ENCODE results near the gene RIPOR2. TPM values are rescaled to one million over a fixed set of nuclear protein-coding genes. Genes with fewer than 3 reads are reported as not detected.

Gene RIPOR2
- total RNA-seq, 1 experiment from 2014 or later: 5.0 TPM

GRCh38 chr6:24768361-24768760 is 167.4 kb downstream of the RIPOR2 start:
- H4K5ac ChIP-seq (ENCODE audit: insufficient read length, low read depth, low read length): no peak overlapping the region
- H2BK5ac ChIP-seq (ENCODE audit: insufficient read length, low read length): no peak overlapping the region
- H3K4ac ChIP-seq (ENCODE audit: low read depth, low read length): no peak overlapping the region
- Mint-ChIP-seq H3K27ac (no peak overlapping the region), H3K4me1 (no peaks in the 10 kb centered on the region), H3K36me3 (ENCODE audit: insufficient read depth in 1 of 3, low read depth in 3 of 3) (no peaks in the 10 kb centered on the region), H3K27me3 (ENCODE audit: low read depth) (no peaks in the 10 kb centered on the region), H3K9me3 (no peaks in the 10 kb centered on the region), H3K4me3 (no peak overlapping the region)
- no peak for TF ChIP-seq CTCF (conservative IDR thresholded peaks at IDR 0.05)
- no peaks in the 10 kb centered on the region for H3K27me3 ChIP-seq (ENCODE audit: insufficient read depth, low read length)
- H3T11ph ChIP-seq (ENCODE audit: low read length): no peak overlapping the region
- no peak overlapping the region for H3K14ac ChIP-seq (ENCODE audit: insufficient read depth, low read length)
- no peaks in the 10 kb centered on the region for H3K79me1 ChIP-seq (ENCODE audit: insufficient read depth, low read depth, low read length, poor library complexity, severe bottlenecking)
- no peak overlapping the region for H2BK12ac ChIP-seq (ENCODE audit: insufficient read length, low read depth, low read length)
- no peak overlapping the region for H2AK5ac ChIP-seq (ENCODE audit: insufficient read length, low read length)
- DNase-seq: no peak
- no peak overlapping the region for H3K23ac ChIP-seq (ENCODE audit: insufficient read length, low read depth, low read length)
- no peak overlapping the region for H3K27ac ChIP-seq (ENCODE audit: insufficient read length, low read depth, low read length)
- no peaks in the 10 kb centered on the region for H3K79me2 ChIP-seq (ENCODE audit: insufficient read depth, low read length)
- no CpG with 5 or more reads among the region's 5 CpGs for WGBS (ENCODE audit: extremely low coverage, insufficient read length, low lambda C conversion rate)
- H2BK120ac ChIP-seq (ENCODE audit: low read depth, low read length, poor library complexity, severe bottlenecking): no peak overlapping the region
- H3K18ac ChIP-seq (ENCODE audit: insufficient read length, low read depth, low read length): no peak overlapping the region
- H3K23me2 ChIP-seq (ENCODE audit: insufficient read length, low read depth, low read length, poor library complexity, severe bottlenecking): no peaks in the 10 kb centered on the region
- no peak overlapping the region for H3K9ac ChIP-seq (ENCODE audit: extremely low read depth, insufficient read length, low read length)
- no peaks in the 10 kb centered on the region for H3K9me3 ChIP-seq (ENCODE audit: control insufficient read depth, low read depth, low read length)
- no peak overlapping the region for H4K91ac ChIP-seq (ENCODE audit: insufficient read length, low read depth, low read length)
- H4K8ac ChIP-seq (replicated peaks; ENCODE audit: insufficient read length, low read depth, low read length): no peak overlapping the region
- no peaks in the 10 kb centered on the region for H4K20me1 ChIP-seq (ENCODE audit: control insufficient read depth, insufficient read depth, insufficient read length)
- H2AFZ ChIP-seq (ENCODE audit: low read length): no peak overlapping the region
- H2BK15ac ChIP-seq (ENCODE audit: low read depth, low read length): no peak overlapping the region
- H3K56ac ChIP-seq (ENCODE audit: insufficient read length, low read depth, low read length): no peak overlapping the region
- no peak overlapping the region for H3K4me2 ChIP-seq (ENCODE audit: insufficient read depth, insufficient read length, low read length)
- H2BK20ac ChIP-seq (ENCODE audit: low read depth, low read length, poor library complexity, severe bottlenecking): no peak overlapping the region
- H3K4me1 ChIP-seq (ENCODE audit: insufficient read depth, low read length): no peaks in the 10 kb centered on the region

Measured in H9 (cell line).